GM23338 (cell line): ENCODE measurements around the gene DNAJC12. TPM values are rescaled to one million over a fixed set of nuclear protein-coding genes. Genes with fewer than 3 reads are reported as not detected.

Source experiments
- ATAC-seq: fragments of 200-7000 bp; cut with Tn5 transposase; 3 replicates; pipeline ENCODE4 v1.9.1; 2020
- DNase-seq: peaks from one replicate; pipeline ENCODE4 v3.0.0-alpha.2; 2015; ENCODE audit warnings: low spot score
- H2AFZ ChIP-seq: fragments of 200-600 bp; sonication (generic); 2 replicates; pipeline ENCODE4 v1.8.0; 2016; ENCODE audit warnings: antibody characterized with exemption, mild to moderate bottlenecking, moderate library complexity
- H3F3A ChIP-seq: fragments of 200-600 bp; sonication (generic); replicated peaks from 2 replicates; pipeline ENCODE4 v1.8.0; 2017; ENCODE audit warnings: antibody characterized with exemption, mixed run types, low read depth
- H3K27ac ChIP-seq: fragments of 200-600 bp; sonication (generic); 2 replicates; pipeline ENCODE4 v1.6.1; 2016; ENCODE audit warnings: low read depth
- H3K27me3 ChIP-seq: fragments of 200-600 bp; sonication (generic); 2 replicates; pipeline ENCODE4 v1.8.0; 2016; ENCODE audit warnings: mild to moderate bottlenecking, mixed run types, moderate library complexity; ENCODE audit not compliant: insufficient read depth
- H3K36me3 ChIP-seq: fragments of 200-600 bp; sonication (generic); 2 replicates; pipeline ENCODE4 v1.8.0; 2016; ENCODE audit warnings: mild to moderate bottlenecking; ENCODE audit not compliant: insufficient read depth
- H3K4me1 ChIP-seq: fragments of 200-600 bp; sonication (generic); 2 replicates; pipeline ENCODE4 v1.8.0; 2016; ENCODE audit warnings: mild to moderate bottlenecking, moderate library complexity; ENCODE audit not compliant: insufficient read depth
- H3K4me2 ChIP-seq: fragments of 200-600 bp; sonication (generic); 2 replicates; pipeline ENCODE4 v1.7.1; 2017; ENCODE audit warnings: mixed run types
- H3K4me3 ChIP-seq: fragments of 200-600 bp; sonication (generic); 2 replicates; pipeline ENCODE4 v1.6.1; 2016; ENCODE audit warnings: mixed run types
- H3K79me2 ChIP-seq: fragments of 200-600 bp; sonication (generic); replicated peaks from 2 replicates; pipeline ENCODE4 v1.8.0; 2017; ENCODE audit warnings: mild to moderate bottlenecking; ENCODE audit not compliant: insufficient read depth
- H3K9me2 ChIP-seq: fragments of 200-600 bp; sonication (generic); 2 replicates; pipeline ENCODE4 v1.8.0; 2017; ENCODE audit not compliant: insufficient read depth
- H4K20me1 ChIP-seq: fragments of 200-600 bp; sonication (generic); replicated peaks from 2 replicates; pipeline ENCODE4 v1.8.0; 2017; ENCODE audit warnings: mild to moderate bottlenecking; ENCODE audit not compliant: insufficient read depth
- H3K27ac Mint-ChIP-seq: 2 replicates; pipeline ENCODE4 v1.8.0; 2020; ENCODE audit warnings: inconsistent platforms, mild to moderate bottlenecking, moderate library complexity, mixed read lengths
- H3K27me3 Mint-ChIP-seq: 3 replicates; pipeline ENCODE4 v1.8.0; 2022; ENCODE audit warnings: low read depth, mild to moderate bottlenecking, moderate library complexity, mixed read lengths, inconsistent platforms; ENCODE audit not compliant: insufficient read depth, poor library complexity
- H3K36me3 Mint-ChIP-seq: 3 replicates; pipeline ENCODE4 v1.8.0; 2021; ENCODE audit warnings: low read depth, mild to moderate bottlenecking, inconsistent platforms, moderate library complexity, mixed read lengths
- H3K4me1 Mint-ChIP-seq: 3 replicates; pipeline ENCODE4 v1.8.0; 2020; ENCODE audit warnings: mild to moderate bottlenecking, inconsistent platforms, mixed read lengths
- H3K4me3 Mint-ChIP-seq: 3 replicates; pipeline ENCODE4 v1.8.0; 2021; ENCODE audit warnings: moderate library complexity, mild to moderate bottlenecking, inconsistent platforms, mixed read lengths
- H3K9me3 Mint-ChIP-seq: 3 replicates; pipeline ENCODE4 v1.8.0; 2020; ENCODE audit warnings: moderate library complexity, mild to moderate bottlenecking, inconsistent platforms, mixed read lengths
- CREB1 ChIP-seq: fragments of 250-450 bp; sonication (Bioruptor Pico); IDR thresholded peaks from 2 replicates; pipeline ENCODE4 v1.5.0; 2020; ENCODE audit warnings: low read depth, mild to moderate bottlenecking, moderate library complexity
- CTCF ChIP-seq, 2 experiments: fragments of 200-600 bp in 1 of 2; sonication (generic) in 1 of 2; conservative IDR thresholded peaks; 2 replicates each; pipeline versions ENCODE4 v1.5.1 to v1.6.1; 2016 to 2017; ENCODE audit warnings: antibody characterized with exemption in 2 of 2, low read depth in 2 of 2, mild to moderate bottlenecking in 2 of 2, moderate library complexity in 1 of 2
- ETS1 ChIP-seq: IDR thresholded peaks from 2 replicates; pipeline ENCODE4 v1.6.1; 2016; ENCODE audit warnings: antibody characterized with exemption
- EZH2 ChIP-seq: fragments of 200-600 bp; sonication (generic); IDR thresholded peaks from one replicate; pipeline ENCODE4 v1.8.0; 2017; ENCODE audit warnings: antibody characterized with exemption, mild to moderate bottlenecking, low read depth; ENCODE audit not compliant: unreplicated experiment
- EZH2phosphoT487 ChIP-seq: fragments of 200-600 bp; sonication (generic); IDR thresholded peaks from one replicate; pipeline ENCODE4 v1.8.1; 2018; ENCODE audit warnings: antibody characterized with exemption; ENCODE audit not compliant: unreplicated experiment
- JUNB ChIP-seq: IDR thresholded peaks from one replicate; pipeline ENCODE4 v1.6.1; 2016; ENCODE audit warnings: antibody characterized with exemption; ENCODE audit not compliant: unreplicated experiment
- NANOG ChIP-seq: IDR thresholded peaks from 2 replicates; pipeline ENCODE4 v1.6.1; 2016; ENCODE audit warnings: antibody characterized with exemption, borderline replicate concordance
- POLR2AphosphoS5 ChIP-seq: IDR thresholded peaks from 2 replicates; pipeline ENCODE4 v1.6.1; 2016; ENCODE audit warnings: antibody characterized with exemption, low read depth
- REST ChIP-seq: IDR thresholded peaks from one replicate; pipeline ENCODE4 v1.6.1; 2018; ENCODE audit warnings: antibody characterized with exemption; ENCODE audit not compliant: unreplicated experiment
- STAT1 ChIP-seq: IDR thresholded peaks from one replicate; pipeline ENCODE4 v1.6.1; 2016; ENCODE audit warnings: antibody characterized with exemption; ENCODE audit not compliant: unreplicated experiment
- ZNF114 ChIP-seq: fragments of 250-450 bp; sonication (Bioruptor Pico); IDR thresholded peaks from 2 replicates; pipeline ENCODE4 v1.5.0; 2020; ENCODE audit warnings: mild to moderate bottlenecking, moderate library complexity
- ZNF331 ChIP-seq: fragments of 250-450 bp; sonication (Bioruptor Pico); IDR thresholded peaks from 2 replicates; pipeline ENCODE4 v1.5.0; 2020; ENCODE audit warnings: low read depth, mild to moderate bottlenecking, moderate library complexity
- ZNF462 ChIP-seq: fragments of 250-450 bp; sonication (Bioruptor Pico); IDR thresholded peaks from 2 replicates; pipeline ENCODE4 v1.5.0; 2020; ENCODE audit warnings: mild to moderate bottlenecking, moderate library complexity
- polyA plus RNA-seq: library from polyadenylated mRNA; unstranded; fragments of >200 nt; fragmentation: Nextera tagmentation; extraction: Ambion mirVana; gene quantifications from 2 replicates; pipeline ENCODE4 v1.2.1, GENCODE V29; 2016
- total RNA-seq: library from RNA; depleted of rRNA; stranded (reverse); fragments of >200 nt; shearing (Covaris generic); gene quantifications from 2 replicates; pipeline ENCODE4 v1.2.3, GENCODE V29; 2014

DNAJC12 gene
- total and polyA plus RNA-seq, 2 experiments from 2014 or later, result 2.2 to 4.5 TPM

- no peak overlapping the region for H3K27ac ChIP-seq
- no peak overlapping the region for H3K27ac Mint-ChIP-seq
Measured at GRCh38 chr10:67819768-67820204, 18.2 kb downstream of the DNAJC12 start.

More at GRCh38 chr10:67819768-67820204, 18.2 kb downstream of the DNAJC12 start:
- Histone ChIP-seq H3K27me3 (no peaks in the 10 kb centered on the region), H4K20me1 (no peaks in the 10 kb centered on the region), H3K4me2 (no peak overlapping the region), H2AFZ (no peak overlapping the region), H3K36me3 (no peaks in the 10 kb centered on the region), H3K79me2 (no peaks in the 10 kb centered on the region), H3F3A (no peaks in the 10 kb centered on the region), H3K4me3 (no peak overlapping the region), H3K9me2 (no peaks in the 10 kb centered on the region), H3K4me1 (no peaks in the 10 kb centered on the region)
- DNase-seq (no peak), ATAC-seq (no peak)
- no peaks in the 10 kb centered on the region for H3K4me1 Mint-ChIP-seq
- H3K4me3 Mint-ChIP-seq, result no peak overlapping the region
- no peaks in the 10 kb centered on the region for H3K9me3 Mint-ChIP-seq
- no peaks in the 10 kb centered on the region for H3K36me3 Mint-ChIP-seq
- H3K27me3 Mint-ChIP-seq, result no peaks in the 10 kb centered on the region
- TF ChIP-seq EZH2 (no peak), ETS1 (no peak), REST (no peak), CREB1 (no peak), EZH2phosphoT487 (no peak), ZNF462 (CRISPR knock-in tag) (no peak), ZNF331 (CRISPR knock-in tag) (no peak), STAT1 (no peak), JUNB (no peak), CTCF (conservative IDR thresholded peaks at IDR 0.05; ENCODE audit: low read depth in 2 of 2) (no peak), ZNF114 (no peak), NANOG (no peak), POLR2AphosphoS5 (no peak)
